ENCODE measurements around the gene FBXO47. TPM values are rescaled to one million over a fixed set of nuclear protein-coding genes. Genes with fewer than 3 reads are reported as not detected.

Gene FBXO47
- total RNA-seq, 1 donor from 2014 or later, result not detected

- peak; percentile 76 for DNase-seq (ENCODE audit: low spot score)
Measured at GRCh38 chr17:38922538-38923297, 44.5 kb downstream of the FBXO47 start.

GRCh38 chr17:38921756-38922411 is 45.3 kb downstream of the FBXO47 start:
- no peak for DNase-seq (ENCODE audit: low spot score)

- no peak for DNase-seq (ENCODE audit: low spot score)
Measured at GRCh38 chr17:38920374-38921291, 46.6 kb downstream of the FBXO47 start.

- DNase-seq (ENCODE audit: low spot score), result no peak
Measured at GRCh38 chr17:38919316-38920078, 47.7 kb downstream of the FBXO47 start.

- DNase-seq (ENCODE audit: low spot score), result no peak
Measured at GRCh38 chr17:38918916-38919315, 48.3 kb downstream of the FBXO47 start.

GRCh38 chr17:38918129-38918913 is 48.9 kb downstream of the FBXO47 start:
- no peak for DNase-seq (ENCODE audit: low spot score)

- peak; percentile 12 for DNase-seq (ENCODE audit: low spot score)
Measured at GRCh38 chr17:38917259-38917658, 49.9 kb downstream of the FBXO47 start.

- DNase-seq (ENCODE audit: low spot score), result no peak
Measured at GRCh38 chr17:38916771-38917170, 50.4 kb downstream of the FBXO47 start.

- peak; percentile 22 for DNase-seq (ENCODE audit: low spot score)
Measured at GRCh38 chr17:38915639-38915995, 51.6 kb downstream of the FBXO47 start.

GRCh38 chr17:38914741-38915638 is 52.2 kb downstream of the FBXO47 start:
- peak; percentile 38 for DNase-seq (ENCODE audit: low spot score)

GRCh38 chr17:38912221-38912813 is 54.9 kb downstream of the FBXO47 start:
- peak; percentile 43 for DNase-seq (ENCODE audit: low spot score)

- DNase-seq (ENCODE audit: low spot score), result peak; percentile 25
Measured at GRCh38 chr17:38911731-38912081, 55.5 kb downstream of the FBXO47 start.

- peak; percentile 35 for DNase-seq (ENCODE audit: low spot score)
Measured at GRCh38 chr17:38911081-38911730, 56.0 kb downstream of the FBXO47 start.

GRCh38 chr17:38910325-38910724 is 56.9 kb downstream of the FBXO47 start:
- DNase-seq (ENCODE audit: low spot score), result no peak

- DNase-seq (ENCODE audit: low spot score), result no peak
Measured at GRCh38 chr17:38908676-38909181, 58.5 kb downstream of the FBXO47 start.

- no peak for DNase-seq (ENCODE audit: low spot score)
Measured at GRCh38 chr17:38907930-38908675, 59.1 kb downstream of the FBXO47 start.

- no peak for DNase-seq (ENCODE audit: low spot score)
Measured at GRCh38 chr17:38906460-38907228, 60.6 kb downstream of the FBXO47 start.

Measured in ureter (tissue), 1 donor.